DMS114 treated with DMSO at 0.1 percent for 48 hours (cell line): Measurements from ENCODE around the gene RNH1.
A peak's percentile ranks its signal among the peaks of the same experiment; 100 is the strongest.
"Not testable (repeated sequence)": the region's sequence is repeated elsewhere in the genome, so short reads cannot be mapped to it uniquely, and the experiment has no call there.

Experiments
- DNase-seq: peaks from one replicate; lab custom pipeline; 2025; ENCODE audit not compliant: unreplicated experiment; lab: John Stamatoyannopoulos, UW

Gene RNH1

GRCh38 chr11:520428-521176 is 13.6 kb upstream of the RNH1 start:
- no peak for DNase-seq

DNA sequence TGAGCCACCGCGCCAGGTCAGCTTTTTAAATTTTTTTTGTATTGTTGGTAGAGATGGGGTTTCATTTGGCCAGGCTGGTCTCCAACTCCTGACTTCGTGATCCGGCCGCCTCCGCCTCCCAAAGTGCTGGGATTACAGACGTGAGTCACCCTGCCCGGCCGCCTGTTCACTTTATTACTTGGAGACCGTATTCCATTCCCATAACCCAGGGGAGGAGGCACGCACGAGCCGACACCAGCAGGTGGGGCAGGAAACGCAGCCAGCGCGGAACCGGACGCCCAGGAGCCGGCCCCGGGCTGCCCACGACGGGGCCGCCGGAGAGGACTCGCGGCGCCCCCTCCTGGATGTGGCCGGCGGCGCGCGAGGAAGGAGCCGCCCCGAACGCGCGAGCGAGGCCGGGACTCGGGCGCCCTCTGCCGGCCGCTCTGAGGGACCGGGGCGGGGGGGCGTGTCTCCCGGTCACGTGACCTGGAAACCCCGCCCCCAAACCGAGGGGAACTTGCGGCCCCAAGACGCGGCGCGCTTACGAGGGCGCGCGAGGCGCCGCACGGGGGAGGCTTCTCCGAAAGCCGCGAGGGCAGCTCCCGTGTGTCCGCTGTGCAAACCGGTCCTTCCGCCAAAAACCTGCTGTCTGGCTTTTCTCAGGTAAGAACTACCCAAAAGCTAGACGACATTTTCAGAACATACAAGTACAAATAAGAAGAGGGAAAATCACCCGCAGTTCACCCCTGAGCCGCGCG is 11.6 kb upstream of the RNH1 start:
- DNase-seq, result peak; percentile 56

DNA sequence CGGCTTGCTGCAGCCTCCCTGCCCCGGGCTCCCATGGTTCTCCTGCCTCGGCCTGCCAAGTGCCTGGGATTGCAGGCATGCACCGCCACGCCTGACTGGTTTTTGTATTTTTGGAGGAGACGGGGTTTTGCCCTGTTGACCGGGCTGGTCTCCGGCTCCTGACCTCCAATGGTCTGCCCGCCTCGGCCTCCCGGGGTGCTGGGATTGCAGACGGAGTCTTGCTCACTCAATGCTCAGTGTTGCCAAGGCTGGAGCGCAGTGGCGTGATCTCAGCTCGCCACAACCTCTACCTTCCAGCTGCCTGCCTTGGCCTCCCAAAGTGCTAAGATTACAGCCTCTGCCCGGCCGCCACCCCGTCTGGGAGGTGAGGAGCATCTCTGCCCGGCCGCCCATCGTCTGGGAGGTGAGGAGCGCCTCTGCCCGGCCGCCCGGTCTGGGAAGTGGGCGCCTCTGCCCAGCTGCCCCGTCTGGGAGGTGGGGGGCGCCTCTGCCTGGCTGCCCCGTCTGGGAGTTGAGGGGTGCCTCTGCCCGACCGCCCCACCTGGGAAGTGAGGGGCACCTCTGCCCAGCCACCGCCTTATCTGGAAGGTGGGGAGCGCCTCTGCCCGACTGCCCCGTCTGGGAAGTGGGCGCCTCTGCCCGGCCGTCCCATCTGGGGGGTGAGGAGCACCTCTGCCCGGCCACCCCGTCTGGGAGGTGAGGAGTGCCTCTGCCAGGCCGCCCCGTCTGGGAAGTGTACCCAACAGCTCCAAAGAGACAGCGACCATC is 10.1 kb upstream of the RNH1 start:
- DNase-seq, result not testable (repeated sequence)

DNA sequence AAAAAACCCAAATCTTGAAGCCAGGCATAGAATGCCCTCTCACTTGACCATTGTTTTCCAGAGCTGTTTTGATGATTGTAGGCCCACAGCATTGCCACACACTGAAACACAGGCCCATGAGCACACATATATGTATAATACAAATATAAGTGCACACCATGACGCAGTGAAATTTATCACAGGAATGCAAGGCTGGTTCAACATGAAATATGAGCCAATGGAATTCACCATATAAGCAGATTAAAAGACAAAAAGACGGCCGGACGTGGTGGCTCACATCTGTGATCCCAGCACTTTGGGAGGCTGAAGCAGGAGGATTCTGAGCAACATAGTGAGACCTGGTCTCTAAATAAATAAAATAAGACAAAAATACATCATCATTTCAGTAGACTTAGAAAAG is 9.4 kb upstream of the RNH1 start:
- no peak for DNase-seq

DNA sequence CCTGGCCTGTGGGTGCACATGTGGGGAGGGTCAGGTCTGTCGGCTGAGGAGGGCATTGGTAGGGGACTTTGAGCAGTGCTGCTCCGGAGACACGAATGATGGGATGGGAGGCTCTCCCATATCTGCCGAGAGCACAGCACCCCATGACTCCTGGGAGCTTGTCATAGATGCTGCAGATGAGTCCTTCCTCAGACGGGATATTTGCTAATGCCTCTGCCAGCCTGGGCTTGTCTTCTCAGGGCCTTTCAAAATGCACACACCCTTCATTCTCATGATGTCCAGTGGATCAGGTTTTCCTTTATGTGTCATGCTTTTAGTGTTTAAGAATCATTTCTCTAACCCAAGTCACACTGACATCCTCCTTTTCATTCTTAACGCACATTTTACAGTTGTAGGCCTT is 8.1 kb upstream of the RNH1 start:
- DNase-seq, result no peak

GRCh38 chr11:514606-515005 is 7.6 kb upstream of the RNH1 start:
- DNase-seq, result no peak

- DNase-seq, result no peak
Observed at GRCh38 chr11:512761-513595, 5.9 kb upstream of the RNH1 start.

GRCh38 chr11:508956-509355 is 1.9 kb upstream of the RNH1 start:
- no peak for DNase-seq

DNA sequence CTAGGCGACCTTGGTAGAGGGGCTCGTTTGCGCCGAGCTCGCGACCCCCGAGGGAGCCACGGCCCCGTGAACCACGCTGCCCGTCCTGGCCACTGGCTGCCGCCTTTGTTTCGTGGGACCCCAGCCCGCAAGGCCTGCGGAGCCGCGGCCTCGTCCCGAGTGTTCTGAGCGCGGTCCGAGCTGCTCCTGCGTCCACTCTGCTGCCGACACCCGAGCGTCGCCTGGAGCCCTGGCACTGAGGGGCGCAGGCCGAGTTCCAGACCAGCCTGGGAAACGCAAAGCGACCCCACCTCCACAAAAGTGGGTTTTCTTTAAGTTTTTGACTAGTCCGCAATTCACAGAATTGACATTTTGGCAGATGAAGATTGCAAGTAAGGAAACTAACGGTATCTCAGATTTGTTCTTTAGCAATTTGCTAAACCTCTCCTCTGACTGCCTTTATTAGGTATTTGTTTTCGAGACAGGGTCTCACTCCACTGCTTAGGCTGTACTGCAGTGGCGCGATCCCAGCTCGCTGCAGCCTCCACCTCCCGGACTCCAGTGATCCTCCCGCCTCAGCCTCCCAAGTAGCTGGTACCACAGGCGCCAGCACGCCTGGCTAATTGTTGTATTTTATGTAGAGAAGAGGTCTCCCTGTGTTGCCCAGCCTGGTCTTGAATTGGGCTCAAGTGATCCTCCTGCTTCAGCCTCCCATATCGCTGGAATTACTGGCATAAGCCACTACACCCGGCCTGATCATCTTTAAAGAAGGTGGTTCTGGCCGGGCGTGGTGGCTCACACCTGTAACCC is 879 bp upstream of the RNH1 start:
- no peak for DNase-seq

DNA sequence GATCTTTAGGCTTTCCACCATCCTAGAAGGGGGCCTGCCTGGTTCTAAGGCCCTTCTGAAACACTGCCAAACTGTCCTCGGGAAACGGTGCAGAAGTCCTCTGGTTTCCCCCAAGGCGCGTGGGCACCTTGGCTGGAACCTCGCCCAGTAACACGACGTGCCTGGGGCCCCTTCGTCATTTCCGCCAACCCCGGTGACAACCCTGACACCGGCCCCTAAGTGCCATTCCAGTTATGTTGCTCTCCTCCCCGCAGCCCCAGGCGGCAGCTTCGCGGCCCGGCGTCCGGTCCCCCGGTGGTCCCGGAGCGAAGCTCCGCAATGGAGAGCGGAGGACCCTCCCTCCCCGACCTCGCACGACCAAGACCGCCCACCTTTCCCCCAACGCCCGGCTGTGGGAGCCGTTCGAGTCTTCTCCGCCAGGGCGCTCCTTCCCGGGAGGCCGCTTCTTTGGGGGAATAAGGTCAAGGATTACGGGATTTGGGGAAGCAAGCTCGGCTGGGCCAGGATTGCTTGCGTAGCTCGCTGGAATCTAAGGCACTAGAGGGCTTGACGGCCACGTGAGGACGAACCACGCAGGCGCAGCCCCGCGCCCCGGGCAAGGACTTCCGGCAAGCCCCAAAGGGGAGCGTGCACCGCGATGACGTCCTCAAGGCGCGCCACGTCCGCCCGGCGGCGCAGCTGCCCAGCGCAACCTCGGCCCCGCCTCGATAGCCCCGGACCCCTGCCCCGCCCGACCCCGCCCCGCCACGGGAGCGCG is 626 bp downstream of the RNH1 start:
- peak; percentile 68 for DNase-seq

DNA sequence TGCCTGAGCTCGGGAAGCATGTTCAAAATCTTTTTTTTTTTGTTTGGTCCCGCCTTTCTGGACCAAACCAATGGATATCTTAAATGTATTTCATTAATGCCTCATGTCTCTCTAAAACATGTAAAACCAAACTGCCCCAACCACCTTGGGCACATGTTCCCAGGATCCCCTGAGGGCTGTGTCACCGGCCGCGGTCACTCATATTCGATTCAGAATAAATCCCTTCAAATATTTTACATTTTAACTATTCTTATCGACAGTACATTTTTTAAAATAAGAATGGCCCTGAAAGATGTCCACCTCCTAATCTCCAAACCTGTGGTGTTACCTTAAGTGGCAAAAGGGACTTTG is 2.1 kb downstream of the RNH1 start:
- DNase-seq, result no peak

- no peak for DNase-seq
Observed at GRCh38 chr11:504053-504993, 2.7 kb downstream of the RNH1 start.

GRCh38 chr11:503179-503981 is 3.7 kb downstream of the RNH1 start:
- DNase-seq, result no peak

GRCh38 chr11:502288-503178 is 4.5 kb downstream of the RNH1 start:
- no peak for DNase-seq

DNA sequence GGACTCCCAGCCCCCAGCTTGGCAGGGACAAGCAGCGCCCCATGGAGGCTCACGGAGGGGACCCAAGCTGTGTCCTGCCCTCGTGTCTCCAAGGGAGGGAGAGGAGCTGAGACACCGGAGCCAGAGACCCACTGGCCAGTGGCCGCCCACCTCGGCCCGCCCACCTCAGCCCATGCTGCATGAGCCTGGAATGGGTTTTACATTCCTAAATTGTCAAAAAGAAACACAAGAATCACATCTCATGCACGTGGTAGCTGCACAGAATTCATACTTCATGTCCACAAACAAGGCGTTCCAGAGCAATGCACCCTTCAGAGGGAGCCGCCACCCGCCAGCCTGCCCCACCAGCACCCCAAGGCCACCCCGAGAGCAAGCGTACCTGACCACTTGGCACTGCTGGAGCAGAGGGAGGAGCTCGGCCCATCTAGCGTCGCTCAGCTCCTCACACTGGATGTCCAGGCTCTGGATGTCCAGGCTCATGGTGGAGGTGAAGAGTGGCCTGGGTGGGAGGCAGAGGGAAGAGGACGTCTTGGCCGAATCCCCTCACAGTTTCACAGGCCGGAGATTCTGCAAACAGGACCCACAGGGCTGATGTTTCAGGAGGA is 5.3 kb downstream of the RNH1 start:
- no peak for DNase-seq

GRCh38 chr11:501001-501682 is 5.9 kb downstream of the RNH1 start:
- DNase-seq, result no peak
